H1 (cell line): ENCODE measurements around the gene EIPR1. TPM values are rescaled to one million over a fixed set of nuclear protein-coding genes. Genes with fewer than 3 reads are reported as not detected.

Source experiments
- ASH2L ChIP-seq: fragments of 200-600, 300-600 bp; sonication (generic); IDR thresholded peaks from one replicate; pipeline ENCODE4 v1.7.1; 2017; ENCODE audit warnings: low read length
- BACH1 ChIP-seq: IDR thresholded peaks from 2 replicates; pipeline ENCODE4 v1.6.1; 2012; ENCODE audit warnings: low read length, improper control_type of control experiment
- CEBPB ChIP-seq: IDR thresholded peaks from 2 replicates; pipeline ENCODE4 v1.6.1; 2012; ENCODE audit warnings: low read depth, low read length
- CHD2 ChIP-seq: IDR thresholded peaks from 2 replicates; pipeline ENCODE4 v1.6.1; 2012; ENCODE audit warnings: low read length, improper control_type of control experiment
- GABPA ChIP-seq: IDR thresholded peaks from 2 replicates; pipeline ENCODE4 v1.6.1; 2011; ENCODE audit warnings: mild to moderate bottlenecking, low read length, moderate library complexity, borderline replicate concordance; ENCODE audit not compliant: insufficient read depth
- KDM1A ChIP-seq: fragments of 200-600, 300-600 bp; sonication (generic); IDR thresholded peaks from 2 replicates; pipeline ENCODE4 v1.7.1; 2016; ENCODE audit warnings: mild to moderate bottlenecking, low read length, borderline replicate concordance
- polyA plus RNA-seq, 7 experiments: library from polyadenylated mRNA; depleted of rRNA in 3 of 7; stranded (reverse) in 5 of 7; unstranded in 2 of 7; fragments of >200 nt in 5 of 7; fragments of 200-250 nt in 2 of 7; gene quantifications; 1 replicate in 5 of 7; 2 replicates in 1 of 7; 4 replicates in 1 of 7; pipeline versions ENCODE4 v1.2.1 to v1.2.3, GENCODE V29; 2011 to 2013; ENCODE audit warnings: missing spikeins in 2 of 7, mixed read lengths in 2 of 7
- total RNA-seq: library from RNA; stranded (reverse); fragmentation: NEBNext Ultra II Directional; extraction: Animal tissue kit (Norgen Biotek cat#: 25700); gene quantifications from 2 replicates; pipeline ENCODE4 v1.2.1, GENCODE V29; 2021
- TF ChIP-seq, protein P1 (sequence below): fragments of 300-600 bp; sonication (generic); IDR thresholded peaks from 2 replicates; pipeline ENCODE4 v1.7.1; 2012; ENCODE audit warnings: low read length, moderate library complexity, mild to moderate bottlenecking, inconsistent platforms; ENCODE audit not compliant: insufficient replicate concordance
- TF ChIP-seq, protein P2 (sequence below): IDR thresholded peaks from 2 replicates; pipeline ENCODE4 v1.6.1; 2012; ENCODE audit warnings: low read length, inconsistent platforms

Gene EIPR1
- total and polyA plus RNA-seq, 2 of the 8 experiments (the other 6 are each of a cell fraction or from before 2014, with no cell fraction given): 26.3 to 56.4 TPM

DNA sequence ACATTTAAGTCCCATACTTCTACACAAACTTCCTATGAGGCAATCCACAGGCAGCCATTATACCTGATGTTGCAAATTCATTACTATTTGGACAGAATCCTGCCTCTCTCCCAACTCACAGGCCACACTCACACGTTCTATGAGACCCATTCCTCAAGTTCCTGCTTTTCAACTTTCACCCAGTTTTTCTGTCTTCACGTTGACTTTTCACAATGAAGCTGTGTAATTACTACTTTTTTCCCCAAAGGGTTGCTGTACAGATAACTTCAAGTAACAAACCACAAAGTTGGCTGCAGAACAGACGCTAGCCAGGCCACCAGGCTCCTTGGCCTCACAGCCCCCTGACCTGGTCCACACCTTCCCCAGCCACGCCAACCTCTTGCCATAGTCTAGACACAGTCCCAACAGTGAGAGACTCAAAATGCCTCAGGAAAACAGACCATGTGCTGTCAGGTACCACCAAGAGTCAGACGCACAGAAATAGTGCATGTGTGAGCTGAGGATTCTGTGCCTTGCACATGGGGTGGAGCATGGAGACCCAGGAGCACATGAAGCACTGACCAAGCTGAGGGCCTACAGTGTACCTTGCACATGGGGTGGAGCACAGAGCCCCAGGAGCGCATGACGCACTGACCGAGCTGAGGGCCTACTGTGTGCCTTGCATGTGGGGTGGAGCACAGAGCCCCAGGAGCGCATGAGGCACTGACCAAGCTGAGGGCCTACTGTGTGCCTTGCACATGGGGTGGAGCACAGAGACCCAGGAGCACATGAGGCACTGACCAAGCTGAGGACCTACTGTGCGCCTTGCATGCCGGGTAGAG, 61.0 kb downstream of the EIPR1 start (continued):
- TF ChIP-seq, protein P1, sequence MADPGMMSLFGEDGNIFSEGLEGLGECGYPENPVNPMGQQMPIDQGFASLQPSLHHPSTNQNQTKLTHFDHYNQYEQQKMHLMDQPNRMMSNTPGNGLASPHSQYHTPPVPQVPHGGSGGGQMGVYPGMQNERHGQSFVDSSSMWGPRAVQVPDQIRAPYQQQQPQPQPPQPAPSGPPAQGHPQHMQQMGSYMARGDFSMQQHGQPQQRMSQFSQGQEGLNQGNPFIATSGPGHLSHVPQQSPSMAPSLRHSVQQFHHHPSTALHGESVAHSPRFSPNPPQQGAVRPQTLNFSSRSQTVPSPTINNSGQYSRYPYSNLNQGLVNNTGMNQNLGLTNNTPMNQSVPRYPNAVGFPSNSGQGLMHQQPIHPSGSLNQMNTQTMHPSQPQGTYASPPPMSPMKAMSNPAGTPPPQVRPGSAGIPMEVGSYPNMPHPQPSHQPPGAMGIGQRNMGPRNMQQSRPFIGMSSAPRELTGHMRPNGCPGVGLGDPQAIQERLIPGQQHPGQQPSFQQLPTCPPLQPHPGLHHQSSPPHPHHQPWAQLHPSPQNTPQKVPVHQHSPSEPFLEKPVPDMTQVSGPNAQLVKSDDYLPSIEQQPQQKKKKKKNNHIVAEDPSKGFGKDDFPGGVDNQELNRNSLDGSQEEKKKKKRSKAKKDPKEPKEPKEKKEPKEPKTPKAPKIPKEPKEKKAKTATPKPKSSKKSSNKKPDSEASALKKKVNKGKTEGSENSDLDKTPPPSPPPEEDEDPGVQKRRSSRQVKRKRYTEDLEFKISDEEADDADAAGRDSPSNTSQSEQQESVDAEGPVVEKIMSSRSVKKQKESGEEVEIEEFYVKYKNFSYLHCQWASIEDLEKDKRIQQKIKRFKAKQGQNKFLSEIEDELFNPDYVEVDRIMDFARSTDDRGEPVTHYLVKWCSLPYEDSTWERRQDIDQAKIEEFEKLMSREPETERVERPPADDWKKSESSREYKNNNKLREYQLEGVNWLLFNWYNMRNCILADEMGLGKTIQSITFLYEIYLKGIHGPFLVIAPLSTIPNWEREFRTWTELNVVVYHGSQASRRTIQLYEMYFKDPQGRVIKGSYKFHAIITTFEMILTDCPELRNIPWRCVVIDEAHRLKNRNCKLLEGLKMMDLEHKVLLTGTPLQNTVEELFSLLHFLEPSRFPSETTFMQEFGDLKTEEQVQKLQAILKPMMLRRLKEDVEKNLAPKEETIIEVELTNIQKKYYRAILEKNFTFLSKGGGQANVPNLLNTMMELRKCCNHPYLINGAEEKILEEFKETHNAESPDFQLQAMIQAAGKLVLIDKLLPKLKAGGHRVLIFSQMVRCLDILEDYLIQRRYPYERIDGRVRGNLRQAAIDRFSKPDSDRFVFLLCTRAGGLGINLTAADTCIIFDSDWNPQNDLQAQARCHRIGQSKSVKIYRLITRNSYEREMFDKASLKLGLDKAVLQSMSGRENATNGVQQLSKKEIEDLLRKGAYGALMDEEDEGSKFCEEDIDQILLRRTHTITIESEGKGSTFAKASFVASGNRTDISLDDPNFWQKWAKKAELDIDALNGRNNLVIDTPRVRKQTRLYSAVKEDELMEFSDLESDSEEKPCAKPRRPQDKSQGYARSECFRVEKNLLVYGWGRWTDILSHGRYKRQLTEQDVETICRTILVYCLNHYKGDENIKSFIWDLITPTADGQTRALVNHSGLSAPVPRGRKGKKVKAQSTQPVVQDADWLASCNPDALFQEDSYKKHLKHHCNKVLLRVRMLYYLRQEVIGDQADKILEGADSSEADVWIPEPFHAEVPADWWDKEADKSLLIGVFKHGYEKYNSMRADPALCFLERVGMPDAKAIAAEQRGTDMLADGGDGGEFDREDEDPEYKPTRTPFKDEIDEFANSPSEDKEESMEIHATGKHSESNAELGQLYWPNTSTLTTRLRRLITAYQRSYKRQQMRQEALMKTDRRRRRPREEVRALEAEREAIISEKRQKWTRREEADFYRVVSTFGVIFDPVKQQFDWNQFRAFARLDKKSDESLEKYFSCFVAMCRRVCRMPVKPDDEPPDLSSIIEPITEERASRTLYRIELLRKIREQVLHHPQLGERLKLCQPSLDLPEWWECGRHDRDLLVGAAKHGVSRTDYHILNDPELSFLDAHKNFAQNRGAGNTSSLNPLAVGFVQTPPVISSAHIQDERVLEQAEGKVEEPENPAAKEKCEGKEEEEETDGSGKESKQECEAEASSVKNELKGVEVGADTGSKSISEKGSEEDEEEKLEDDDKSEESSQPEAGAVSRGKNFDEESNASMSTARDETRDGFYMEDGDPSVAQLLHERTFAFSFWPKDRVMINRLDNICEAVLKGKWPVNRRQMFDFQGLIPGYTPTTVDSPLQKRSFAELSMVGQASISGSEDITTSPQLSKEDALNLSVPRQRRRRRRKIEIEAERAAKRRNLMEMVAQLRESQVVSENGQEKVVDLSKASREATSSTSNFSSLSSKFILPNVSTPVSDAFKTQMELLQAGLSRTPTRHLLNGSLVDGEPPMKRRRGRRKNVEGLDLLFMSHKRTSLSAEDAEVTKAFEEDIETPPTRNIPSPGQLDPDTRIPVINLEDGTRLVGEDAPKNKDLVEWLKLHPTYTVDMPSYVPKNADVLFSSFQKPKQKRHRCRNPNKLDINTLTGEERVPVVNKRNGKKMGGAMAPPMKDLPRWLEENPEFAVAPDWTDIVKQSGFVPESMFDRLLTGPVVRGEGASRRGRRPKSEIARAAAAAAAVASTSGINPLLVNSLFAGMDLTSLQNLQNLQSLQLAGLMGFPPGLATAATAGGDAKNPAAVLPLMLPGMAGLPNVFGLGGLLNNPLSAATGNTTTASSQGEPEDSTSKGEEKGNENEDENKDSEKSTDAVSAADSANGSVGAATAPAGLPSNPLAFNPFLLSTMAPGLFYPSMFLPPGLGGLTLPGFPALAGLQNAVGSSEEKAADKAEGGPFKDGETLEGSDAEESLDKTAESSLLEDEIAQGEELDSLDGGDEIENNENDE: no peak
- TF ChIP-seq KDM1A (no peak), CHD2 (no peak), ASH2L (no peak), BACH1 (no peak), GABPA (no peak), CEBPB (no peak)
- TF ChIP-seq, protein P2, sequence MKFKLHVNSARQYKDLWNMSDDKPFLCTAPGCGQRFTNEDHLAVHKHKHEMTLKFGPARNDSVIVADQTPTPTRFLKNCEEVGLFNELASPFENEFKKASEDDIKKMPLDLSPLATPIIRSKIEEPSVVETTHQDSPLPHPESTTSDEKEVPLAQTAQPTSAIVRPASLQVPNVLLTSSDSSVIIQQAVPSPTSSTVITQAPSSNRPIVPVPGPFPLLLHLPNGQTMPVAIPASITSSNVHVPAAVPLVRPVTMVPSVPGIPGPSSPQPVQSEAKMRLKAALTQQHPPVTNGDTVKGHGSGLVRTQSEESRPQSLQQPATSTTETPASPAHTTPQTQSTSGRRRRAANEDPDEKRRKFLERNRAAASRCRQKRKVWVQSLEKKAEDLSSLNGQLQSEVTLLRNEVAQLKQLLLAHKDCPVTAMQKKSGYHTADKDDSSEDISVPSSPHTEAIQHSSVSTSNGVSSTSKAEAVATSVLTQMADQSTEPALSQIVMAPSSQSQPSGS: no peak
